ENCODE results near the gene DBN1. TPM values are rescaled to one million over a fixed set of nuclear protein-coding genes. Genes with fewer than 3 reads are reported as not detected.
A peak's percentile ranks its signal among the peaks of the same experiment; 100 is the strongest.

Gene DBN1
- total RNA-seq, 3 donors from 2014 or later, result 12.1 to 61.8 (median 17.2) TPM

DNA sequence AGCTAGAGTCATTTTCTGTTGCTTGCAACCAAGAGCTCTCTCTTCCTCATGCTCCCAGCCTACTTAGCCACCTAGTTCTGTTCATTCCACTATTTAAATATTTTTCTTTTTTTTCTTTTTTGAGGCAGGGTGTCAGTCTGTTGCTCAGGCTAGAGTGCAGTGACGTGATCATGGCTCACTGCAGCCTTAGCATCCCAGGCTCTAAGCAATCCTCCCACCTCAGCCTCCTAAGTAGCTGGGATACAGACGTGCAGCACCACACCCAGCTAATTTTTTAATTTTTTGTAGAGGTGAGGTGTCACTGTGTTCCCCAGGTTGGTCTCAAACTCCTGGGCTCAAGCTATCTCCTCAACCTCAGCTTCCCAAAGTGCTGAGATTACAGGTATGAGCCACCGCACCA, 59.0 kb downstream of the DBN1 start:
- TF ChIP-seq, protein P1, sequence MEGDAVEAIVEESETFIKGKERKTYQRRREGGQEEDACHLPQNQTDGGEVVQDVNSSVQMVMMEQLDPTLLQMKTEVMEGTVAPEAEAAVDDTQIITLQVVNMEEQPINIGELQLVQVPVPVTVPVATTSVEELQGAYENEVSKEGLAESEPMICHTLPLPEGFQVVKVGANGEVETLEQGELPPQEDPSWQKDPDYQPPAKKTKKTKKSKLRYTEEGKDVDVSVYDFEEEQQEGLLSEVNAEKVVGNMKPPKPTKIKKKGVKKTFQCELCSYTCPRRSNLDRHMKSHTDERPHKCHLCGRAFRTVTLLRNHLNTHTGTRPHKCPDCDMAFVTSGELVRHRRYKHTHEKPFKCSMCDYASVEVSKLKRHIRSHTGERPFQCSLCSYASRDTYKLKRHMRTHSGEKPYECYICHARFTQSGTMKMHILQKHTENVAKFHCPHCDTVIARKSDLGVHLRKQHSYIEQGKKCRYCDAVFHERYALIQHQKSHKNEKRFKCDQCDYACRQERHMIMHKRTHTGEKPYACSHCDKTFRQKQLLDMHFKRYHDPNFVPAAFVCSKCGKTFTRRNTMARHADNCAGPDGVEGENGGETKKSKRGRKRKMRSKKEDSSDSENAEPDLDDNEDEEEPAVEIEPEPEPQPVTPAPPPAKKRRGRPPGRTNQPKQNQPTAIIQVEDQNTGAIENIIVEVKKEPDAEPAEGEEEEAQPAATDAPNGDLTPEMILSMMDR (IDR thresholded peaks at IDR 0.05), result no peak
- no peak for DNase-seq

DNA sequence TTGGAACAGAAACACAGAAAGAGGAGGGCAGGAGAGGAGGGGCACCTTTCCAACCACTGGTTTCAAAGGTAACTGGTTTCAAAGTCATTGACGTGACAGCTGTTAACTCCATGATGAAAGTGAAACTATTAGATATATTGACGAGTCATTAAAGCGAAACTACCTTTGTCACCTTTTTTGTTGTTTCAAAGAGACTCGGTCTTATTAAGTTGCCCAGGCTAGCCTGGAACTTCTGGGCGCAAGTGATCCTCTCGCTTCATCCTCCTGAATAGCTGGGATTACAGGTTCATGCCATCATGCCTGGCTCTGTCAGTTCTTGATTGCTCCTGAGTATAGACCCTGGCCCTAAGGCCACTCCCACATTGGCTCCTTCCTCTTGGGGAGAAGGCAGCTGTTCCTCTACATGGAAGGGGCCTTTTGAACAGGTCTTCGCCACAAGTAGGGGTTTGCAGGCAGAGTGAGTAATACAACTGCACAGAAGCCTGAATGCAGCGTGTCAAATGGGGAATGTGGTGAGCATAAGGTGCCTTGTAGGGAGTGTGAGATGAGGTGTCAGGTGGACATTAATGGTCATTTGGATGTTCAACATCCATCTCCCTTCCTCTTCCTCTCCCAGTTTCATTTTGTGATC, 60.7 kb downstream of the DBN1 start:
- DNase-seq (no peak), ATAC-seq (peak; percentile 23)
- intact Hi-C loops (cut with DNase I, micrococcal nuclease), result no loop called here
- Histone ChIP-seq H3K4me3 (no peak overlapping the region), H3K36me3 (ENCODE audit: low read depth) (no peaks in the 10 kb centered on the region), H3K4me1 (ENCODE audit: low read depth) (no peaks in the 10 kb centered on the region), H3K9me3 (no peaks in the 10 kb centered on the region)
- TF ChIP-seq, protein P1 (IDR thresholded peaks at IDR 0.05), result no peak

More for the DNA sequence above, 59.0 kb downstream of the DBN1 start:
- no peaks in the 10 kb centered on the region for H3K4me1 ChIP-seq (ENCODE audit: low read depth)
- ATAC-seq, result no peak
- no peak overlapping the region for H3K4me3 ChIP-seq
- intact Hi-C loops (cut with DNase I, micrococcal nuclease), result no loop called here
- no peaks in the 10 kb centered on the region for H3K36me3 ChIP-seq (ENCODE audit: low read depth)
- H3K9me3 ChIP-seq, result no peaks in the 10 kb centered on the region

DNA sequence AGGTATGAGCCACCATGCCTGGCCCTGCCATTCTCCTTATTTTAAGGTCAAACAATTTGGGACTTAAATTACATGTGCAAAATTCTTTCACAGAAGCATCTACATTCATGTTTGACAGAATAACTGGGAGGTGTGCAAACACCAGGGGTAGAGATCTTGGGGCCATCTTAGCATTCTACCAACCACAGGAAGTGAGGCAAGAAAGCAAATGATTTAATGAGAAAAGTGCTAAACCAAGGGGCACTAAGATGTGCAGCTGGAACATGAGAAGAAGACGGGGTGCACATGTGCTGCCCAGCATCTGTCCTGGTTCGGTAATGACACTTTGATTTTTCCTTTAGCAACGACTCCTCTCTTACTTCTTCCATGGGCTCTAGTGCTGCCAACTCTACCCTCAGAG, 62.9 kb downstream of the DBN1 start:
- Histone ChIP-seq H3K9me3 (no peaks in the 10 kb centered on the region), H3K4me3 (no peak overlapping the region), H3K4me1 (ENCODE audit: low read depth) (no peaks in the 10 kb centered on the region), H3K36me3 (ENCODE audit: low read depth) (no peaks in the 10 kb centered on the region)
- ATAC-seq (no peak), DNase-seq (no peak)
- intact Hi-C loops (cut with DNase I, micrococcal nuclease), result no loop called here
- TF ChIP-seq, protein P1 (IDR thresholded peaks at IDR 0.05), result no peak

DNA sequence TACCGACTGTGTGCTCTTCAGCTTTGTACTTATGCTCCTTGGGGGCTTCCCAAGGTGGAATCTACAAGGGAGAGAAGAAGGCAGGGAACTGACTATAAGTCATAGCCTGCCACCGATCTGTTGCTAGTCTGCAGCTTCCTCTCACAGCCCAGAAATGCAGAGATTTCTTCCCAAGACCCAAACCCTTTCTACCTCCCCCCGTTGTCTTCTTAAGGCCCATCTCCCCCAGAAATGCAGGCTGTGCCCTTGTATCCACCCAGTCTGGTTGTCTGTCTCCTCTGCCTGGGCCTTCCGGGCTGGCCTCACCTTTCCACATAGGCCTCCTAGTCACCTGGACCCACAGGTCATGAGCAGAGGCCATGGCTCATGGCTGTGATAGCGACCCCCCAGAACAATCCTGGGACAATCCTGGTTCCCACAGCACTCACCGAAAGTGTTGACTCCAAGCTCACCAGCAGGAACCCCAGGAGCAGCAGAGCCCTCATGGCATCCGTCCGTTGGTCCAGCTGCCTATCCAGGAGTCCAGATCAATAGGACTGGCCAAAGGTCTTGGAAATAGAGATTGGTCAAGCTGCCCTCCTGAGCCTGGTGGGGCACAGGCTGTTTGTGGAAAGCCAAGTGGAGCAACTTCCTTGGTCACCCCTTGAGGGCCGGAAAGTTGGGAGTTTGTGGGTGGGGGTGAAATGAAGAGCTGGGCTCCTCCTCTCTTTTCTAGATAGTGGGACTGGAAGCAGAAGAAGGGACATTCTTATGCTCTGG, 64.2 kb downstream of the DBN1 start, which contains the start of gene F12:
F12 (minus strand) TSS at position 522 of the 759 bp plus-strand sequence; CDS start at position 485, 37 bp downstream.
- intact Hi-C loops (cut with DNase I, micrococcal nuclease), result no loop called here
- DNase-seq (no peak), ATAC-seq (no peak)
- TF ChIP-seq, protein P1 (IDR thresholded peaks at IDR 0.05), result no peak
- Histone ChIP-seq H3K4me3 (no peak within 1 kb of the TSS), H3K9me3 (no peaks in the 10 kb centered on the region), H3K4me1 (ENCODE audit: low read depth) (peaks cover 7% of the 10 kb centered on the region), H3K36me3 (ENCODE audit: low read depth) (no peaks in the 10 kb centered on the region)

Other genes with a start within 250 kb of the DBN1 start
- 10 to 100 TPM; 23.4 to 33.1 (median 29.5) TPM for gene RAB24, start 169.9 kb downstream of the DBN1 start, total RNA-seq
- 100 to 1,000 TPM; 149 to 277 (median 171) TPM for gene PRELID1, start 169.8 kb downstream of the DBN1 start, total RNA-seq
- 10 to 100 TPM; 10.3 to 19.4 (median 10.9) TPM for gene MXD3, start 161.7 kb downstream of the DBN1 start, total RNA-seq
- gene LMAN2, start 122.0 kb downstream of the DBN1 start, total RNA-seq, result 100 to 1,000 TPM in 2 of 3 donors, 10 to 100 TPM in 1; 91.9 to 150 (median 139) TPM
- 10 to 100 TPM; 11.1 to 15.2 (median 11.7) TPM for gene RGS14, start 115.7 kb downstream of the DBN1 start, total RNA-seq
- gene SLC34A1, start 89.2 kb downstream of the DBN1 start, total RNA-seq, result not detected
- not detected for gene PFN3, start 73.0 kb downstream of the DBN1 start, total RNA-seq
- 1 to 10 TPM; 3.0 to 9.2 (median 7.0) TPM for gene F12, start 64.1 kb downstream of the DBN1 start, total RNA-seq
- gene GRK6, start 47.0 kb downstream of the DBN1 start, total RNA-seq, result 10 to 100 TPM; 38.4 to 48.1 (median 46.7) TPM
- gene PRR7, start 26.8 kb downstream of the DBN1 start, total RNA-seq, result 1 to 10 TPM; 1.1 to 1.2 (median 1.2) TPM
- gene PDLIM7, start 24.0 kb upstream of the DBN1 start, total RNA-seq, result 100 to 1,000 TPM in 1 of 3 donors, 10 to 100 TPM in 2; 12.9 to 333 (median 54.0) TPM
- 10 to 100 TPM in 1 of 3 donors, 1 to 10 TPM in 2; 3.7 to 10.3 (median 8.4) TPM for gene DOK3, start 36.2 kb upstream of the DBN1 start, total RNA-seq
- gene DDX41, start 43.3 kb upstream of the DBN1 start, total RNA-seq, result 10 to 100 TPM; 65.3 to 79.2 (median 79.0) TPM
- 10 to 100 TPM; 57.7 to 83.9 (median 75.2) TPM for gene FAM193B, start 80.9 kb upstream of the DBN1 start, total RNA-seq
- gene TMED9, start 118.6 kb upstream of the DBN1 start, total RNA-seq, result 100 to 1,000 TPM; 105 to 195 (median 126) TPM
- 10 to 100 TPM; 19.3 to 21.5 (median 19.4) TPM for gene B4GALT7, start 126.5 kb upstream of the DBN1 start, total RNA-seq